ENCODE results near the gene HOATZ. TPM values are rescaled to one million over a fixed set of nuclear protein-coding genes. Genes with fewer than 3 reads are reported as not detected.

The HOATZ gene
- total RNA-seq, 1 donor from 2014 or later = not detected

- peak in 1 of 2 experiments; percentile 67 for DNase-seq (ENCODE audit: low spot score in 2 of 2, unreplicated experiment in 2 of 2)
- H3K36me3 Mint-ChIP-seq = peaks cover 2% of the 10 kb centered on the region
- H3K4me3 Mint-ChIP-seq = no peak overlapping the region
- H3K27ac Mint-ChIP-seq = no peak overlapping the region
- H3K9me3 Mint-ChIP-seq = no peaks in the 10 kb centered on the region
- H3K27me3 Mint-ChIP-seq (ENCODE audit: low read depth) = no peaks in the 10 kb centered on the region
- H3K4me1 Mint-ChIP-seq = peaks cover 5% of the 10 kb centered on the region
- TF ChIP-seq CTCF (IDR thresholded peaks at IDR 0.05; ENCODE audit: unreplicated experiment) = peak; percentile 99
These were observed 50.6 kb downstream of the HOATZ start for GRCh38 chr11:111565114-111565720.

GRCh38 chr11:111566324-111566723, 51.7 kb downstream of the HOATZ start:
- peaks cover 2% of the 10 kb centered on the region for H3K36me3 Mint-ChIP-seq
- no peaks in the 10 kb centered on the region for H3K9me3 Mint-ChIP-seq
- no peak overlapping the region for H3K27ac Mint-ChIP-seq
- peaks cover 5% of the 10 kb centered on the region for H3K4me1 Mint-ChIP-seq
- no peak for TF ChIP-seq CTCF (IDR thresholded peaks at IDR 0.05; ENCODE audit: unreplicated experiment)
- no peak overlapping the region for H3K4me3 Mint-ChIP-seq
- H3K27me3 Mint-ChIP-seq (ENCODE audit: low read depth) = no peaks in the 10 kb centered on the region
- DNase-seq (ENCODE audit: low spot score in 2 of 2, unreplicated experiment in 2 of 2) = no peak

GRCh38 chr11:111569476-111569875, 54.9 kb downstream of the HOATZ start:
- no peak for TF ChIP-seq CTCF (IDR thresholded peaks at IDR 0.05; ENCODE audit: unreplicated experiment)
- Mint-ChIP-seq H3K27ac (no peak overlapping the region), H3K27me3 (ENCODE audit: low read depth) (no peaks in the 10 kb centered on the region), H3K4me1 (peaks cover 13% of the 10 kb centered on the region), H3K4me3 (no peak overlapping the region), H3K36me3 (no peaks in the 10 kb centered on the region), H3K9me3 (no peaks in the 10 kb centered on the region)
- no peak for DNase-seq (ENCODE audit: low spot score in 2 of 2, unreplicated experiment in 2 of 2)

- H3K4me1 Mint-ChIP-seq = peaks cover 21% of the 10 kb centered on the region
- H3K4me3 Mint-ChIP-seq = no peak overlapping the region
- no peak for TF ChIP-seq CTCF (IDR thresholded peaks at IDR 0.05; ENCODE audit: unreplicated experiment)
- no peaks in the 10 kb centered on the region for H3K36me3 Mint-ChIP-seq
- H3K9me3 Mint-ChIP-seq = no peaks in the 10 kb centered on the region
- no peak overlapping the region for H3K27ac Mint-ChIP-seq
- no peak for DNase-seq (ENCODE audit: low spot score in 2 of 2, unreplicated experiment in 2 of 2)
- no peaks in the 10 kb centered on the region for H3K27me3 Mint-ChIP-seq (ENCODE audit: low read depth)
These were observed 56.2 kb downstream of the HOATZ start for GRCh38 chr11:111570796-111571195.

- TF ChIP-seq CTCF (IDR thresholded peaks at IDR 0.05; ENCODE audit: unreplicated experiment) = no peak
- Mint-ChIP-seq H3K27ac (no peak overlapping the region), H3K4me3 (no peak overlapping the region), H3K4me1 (peaks cover 21% of the 10 kb centered on the region), H3K9me3 (no peaks in the 10 kb centered on the region), H3K27me3 (ENCODE audit: low read depth) (no peaks in the 10 kb centered on the region), H3K36me3 (no peaks in the 10 kb centered on the region)
- DNase-seq (ENCODE audit: low spot score in 2 of 2, unreplicated experiment in 2 of 2) = no peak
These were observed 57.4 kb downstream of the HOATZ start for GRCh38 chr11:111571829-111572501.
